ENCODE data around the gene ZRANB3. TPM values are rescaled to one million over a fixed set of nuclear protein-coding genes. Genes with fewer than 3 reads are reported as not detected.

The ZRANB3 gene
- total and polyA plus RNA-seq, 2 donors from 2014 or later, result 3.6 to 6.4 TPM

- Histone ChIP-seq H3K27ac (ENCODE audit: low read depth in 2 of 2, low read length in 2 of 2) (no peak overlapping the region), H3K36me3 (ENCODE audit: control insufficient read depth in 2 of 3, insufficient read depth in 3 of 3, low read length in 3 of 3) (peaks cover 3 to 35% (median 16%) of the 10 kb centered on the region in 3 donors), H3K4me1 (ENCODE audit: control insufficient read depth in 2 of 3, insufficient read depth in 2 of 3, low read depth in 1 of 3, low read length in 3 of 3) (peaks cover 0 to 2% (median 0%) of the 10 kb centered on the region in 3 donors), H3K4me3 (ENCODE audit: low read length in 3 of 3) (no peak overlapping the region), H3K9me3 (ENCODE audit: control insufficient read depth in 2 of 3, insufficient read depth in 1 of 3, low read length in 3 of 3) (no peaks in the 10 kb centered on the region), H3K9ac (ENCODE audit: low read length in 3 of 3) (no peak overlapping the region), H3K27me3 (ENCODE audit: control insufficient read depth, insufficient read depth, low read length) (no peaks in the 10 kb centered on the region)
- intact Hi-C loops (cut with DNase I), result no loop called here
- no peak for TF ChIP-seq CTCF (IDR thresholded peaks at IDR 0.05; ENCODE audit: borderline replicate concordance, extremely low read depth, insufficient read depth)
- DNase-seq (peak in 2 of 5 donors; percentile 30 to 33), FAIRE-seq (no peak)
Observed at GRCh38 chr2:135150725-135151124, 380.3 kb downstream of the ZRANB3 start.

- Histone ChIP-seq H3K4me1 (ENCODE audit: control insufficient read depth in 2 of 3, insufficient read depth in 2 of 3, low read depth in 1 of 3, low read length in 3 of 3) (peaks cover 0 to 2% (median 0%) of the 10 kb centered on the region in 3 donors), H3K36me3 (ENCODE audit: control insufficient read depth in 2 of 3, insufficient read depth in 3 of 3, low read length in 3 of 3) (peaks cover 5 to 30% (median 11%) of the 10 kb centered on the region in 3 donors), H3K4me3 (ENCODE audit: low read length in 3 of 3) (no peak overlapping the region), H3K9me3 (ENCODE audit: control insufficient read depth in 2 of 3, insufficient read depth in 1 of 3, low read length in 3 of 3) (peaks cover 0 to under 1% (median 0%) of the 10 kb centered on the region in 3 donors), H3K27me3 (ENCODE audit: control insufficient read depth, insufficient read depth, low read length) (no peaks in the 10 kb centered on the region), H3K9ac (ENCODE audit: low read length in 3 of 3) (no peak overlapping the region), H3K27ac (ENCODE audit: low read depth in 2 of 2, low read length in 2 of 2) (no peak overlapping the region)
- DNase-seq (no peak), FAIRE-seq (no peak)
- intact Hi-C loops (cut with DNase I), result no loop called here
- no peak for TF ChIP-seq CTCF (IDR thresholded peaks at IDR 0.05; ENCODE audit: borderline replicate concordance, extremely low read depth, insufficient read depth)
Observed at GRCh38 chr2:135149251-135149650, 381.8 kb downstream of the ZRANB3 start.

GRCh38 chr2:135144343-135144742, 386.7 kb downstream of the ZRANB3 start:
- no peak overlapping the region for H3K4me3 ChIP-seq (ENCODE audit: low read length in 3 of 3)
- H3K9me3 ChIP-seq (ENCODE audit: control insufficient read depth in 2 of 3, insufficient read depth in 1 of 3, low read length in 3 of 3), result peaks cover 0 to 9% (median 5%) of the 10 kb centered on the region in 3 donors
- no peaks in the 10 kb centered on the region for H3K27me3 ChIP-seq (ENCODE audit: control insufficient read depth, insufficient read depth, low read length)
- peaks cover 3 to 18% (median 3%) of the 10 kb centered on the region in 3 donors for H3K36me3 ChIP-seq (ENCODE audit: control insufficient read depth in 2 of 3, insufficient read depth in 3 of 3, low read length in 3 of 3)
- H3K4me1 ChIP-seq (ENCODE audit: control insufficient read depth in 2 of 3, insufficient read depth in 2 of 3, low read depth in 1 of 3, low read length in 3 of 3), result peaks cover 0 to 2% (median 0%) of the 10 kb centered on the region in 3 donors
- no peak overlapping the region for H3K27ac ChIP-seq (ENCODE audit: low read depth in 2 of 2, low read length in 2 of 2)
- intact Hi-C loops (cut with DNase I), result no loop called here
- DNase-seq, result no peak
- FAIRE-seq, result no peak
- H3K9ac ChIP-seq (ENCODE audit: low read length in 3 of 3), result no peak overlapping the region
- TF ChIP-seq CTCF (IDR thresholded peaks at IDR 0.05; ENCODE audit: borderline replicate concordance, extremely low read depth, insufficient read depth), result no peak

GRCh38 chr2:135142323-135142722, 388.7 kb downstream of the ZRANB3 start:
- intact Hi-C loops (cut with DNase I), result no loop called here
- H3K4me3 ChIP-seq (ENCODE audit: low read length in 3 of 3), result no peak overlapping the region
- TF ChIP-seq CTCF (IDR thresholded peaks at IDR 0.05; ENCODE audit: borderline replicate concordance, extremely low read depth, insufficient read depth), result no peak
- H3K27me3 ChIP-seq (ENCODE audit: control insufficient read depth, insufficient read depth, low read length), result no peaks in the 10 kb centered on the region
- FAIRE-seq (no peak), DNase-seq (no peak)
- peaks cover 0 to 2% (median 0%) of the 10 kb centered on the region in 3 donors for H3K4me1 ChIP-seq (ENCODE audit: control insufficient read depth in 2 of 3, insufficient read depth in 2 of 3, low read depth in 1 of 3, low read length in 3 of 3)
- H3K9me3 ChIP-seq (ENCODE audit: control insufficient read depth in 2 of 3, insufficient read depth in 1 of 3, low read length in 3 of 3), result peaks cover 0 to 9% (median 5%) of the 10 kb centered on the region in 3 donors
- no peak overlapping the region for H3K9ac ChIP-seq (ENCODE audit: low read length in 3 of 3)
- H3K27ac ChIP-seq (ENCODE audit: low read depth in 2 of 2, low read length in 2 of 2), result no peak overlapping the region
- H3K36me3 ChIP-seq (ENCODE audit: control insufficient read depth in 2 of 3, insufficient read depth in 3 of 3, low read length in 3 of 3), result peaks cover 3 to 18% (median 3%) of the 10 kb centered on the region in 3 donors
